ENCODE measurements around the gene MRPL37. TPM values are rescaled to one million over a fixed set of nuclear protein-coding genes. Genes with fewer than 3 reads are reported as not detected.

Gene MRPL37
- total RNA-seq, 2 donors from 2014 or later: 43.2 to 55.0 TPM

DNA sequence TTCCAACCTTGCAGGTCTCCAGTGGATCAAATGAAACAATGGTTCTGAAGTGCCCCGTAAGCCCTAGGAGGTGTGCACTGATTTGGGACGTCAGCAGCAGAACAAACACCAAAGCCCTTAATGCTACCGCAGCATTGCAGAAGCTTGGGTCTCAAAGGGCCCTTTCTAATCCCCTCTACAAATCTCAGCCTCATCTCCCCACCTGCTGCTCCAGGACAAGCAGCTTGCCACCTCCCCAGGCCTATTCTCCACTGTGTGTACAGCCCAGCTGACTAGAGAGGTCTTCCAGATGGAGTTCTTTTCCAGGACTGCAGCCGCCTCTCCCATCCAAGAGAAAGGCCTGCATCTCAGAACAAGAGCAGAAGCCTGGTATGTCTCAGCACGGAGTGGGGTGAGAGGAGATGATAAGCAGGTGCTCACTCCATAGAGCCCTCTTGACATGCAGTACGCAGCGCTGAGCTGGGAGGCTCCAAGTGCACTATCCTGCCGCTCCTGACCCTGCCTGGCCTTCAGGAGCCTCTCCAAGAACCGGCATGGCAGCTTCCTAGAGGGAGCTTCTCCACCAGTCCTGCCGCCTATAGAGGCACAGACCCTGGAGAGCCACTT lies 46.3 kb downstream of the MRPL37 start:
- H3K4me1 ChIP-seq (ENCODE audit: control insufficient read depth in 1 of 2, low read depth in 2 of 2): peaks cover 0 to 9% of the 10 kb centered on the region in 2 donors
- peaks cover 15% of the 10 kb centered on the region for H3K36me3 ChIP-seq
- no peaks in the 10 kb centered on the region for H3K9me3 ChIP-seq
- ATAC-seq (ENCODE audit: insufficient number of reproducible peaks, low FRiP score, low read depth): no peak
- H3K4me3 ChIP-seq: no peak overlapping the region
- TF ChIP-seq, protein P1, sequence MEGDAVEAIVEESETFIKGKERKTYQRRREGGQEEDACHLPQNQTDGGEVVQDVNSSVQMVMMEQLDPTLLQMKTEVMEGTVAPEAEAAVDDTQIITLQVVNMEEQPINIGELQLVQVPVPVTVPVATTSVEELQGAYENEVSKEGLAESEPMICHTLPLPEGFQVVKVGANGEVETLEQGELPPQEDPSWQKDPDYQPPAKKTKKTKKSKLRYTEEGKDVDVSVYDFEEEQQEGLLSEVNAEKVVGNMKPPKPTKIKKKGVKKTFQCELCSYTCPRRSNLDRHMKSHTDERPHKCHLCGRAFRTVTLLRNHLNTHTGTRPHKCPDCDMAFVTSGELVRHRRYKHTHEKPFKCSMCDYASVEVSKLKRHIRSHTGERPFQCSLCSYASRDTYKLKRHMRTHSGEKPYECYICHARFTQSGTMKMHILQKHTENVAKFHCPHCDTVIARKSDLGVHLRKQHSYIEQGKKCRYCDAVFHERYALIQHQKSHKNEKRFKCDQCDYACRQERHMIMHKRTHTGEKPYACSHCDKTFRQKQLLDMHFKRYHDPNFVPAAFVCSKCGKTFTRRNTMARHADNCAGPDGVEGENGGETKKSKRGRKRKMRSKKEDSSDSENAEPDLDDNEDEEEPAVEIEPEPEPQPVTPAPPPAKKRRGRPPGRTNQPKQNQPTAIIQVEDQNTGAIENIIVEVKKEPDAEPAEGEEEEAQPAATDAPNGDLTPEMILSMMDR (IDR thresholded peaks at IDR 0.05): no peak
- no peaks in the 10 kb centered on the region for H3K27me3 ChIP-seq (replicated peaks; ENCODE audit: insufficient read depth)
- no peak for DNase-seq (ENCODE audit: low spot score)
- no peak overlapping the region for H3K27ac ChIP-seq

- Histone ChIP-seq H3K27ac (no peak overlapping the region), H3K4me1 (ENCODE audit: control insufficient read depth in 1 of 2, low read depth in 2 of 2) (peaks cover 0 to 9% of the 10 kb centered on the region in 2 donors), H3K4me3 (no peak overlapping the region), H3K36me3 (peaks cover 10% of the 10 kb centered on the region), H3K27me3 (replicated peaks; ENCODE audit: insufficient read depth) (no peaks in the 10 kb centered on the region), H3K9me3 (no peaks in the 10 kb centered on the region)
- ATAC-seq (ENCODE audit: insufficient number of reproducible peaks, low FRiP score, low read depth) (no peak), DNase-seq (ENCODE audit: low spot score) (no peak)
- TF ChIP-seq, protein P1 (IDR thresholded peaks at IDR 0.05): no peak
Measured at GRCh38 chr1:54247863-54248515, 48.0 kb downstream of the MRPL37 start.

DNA sequence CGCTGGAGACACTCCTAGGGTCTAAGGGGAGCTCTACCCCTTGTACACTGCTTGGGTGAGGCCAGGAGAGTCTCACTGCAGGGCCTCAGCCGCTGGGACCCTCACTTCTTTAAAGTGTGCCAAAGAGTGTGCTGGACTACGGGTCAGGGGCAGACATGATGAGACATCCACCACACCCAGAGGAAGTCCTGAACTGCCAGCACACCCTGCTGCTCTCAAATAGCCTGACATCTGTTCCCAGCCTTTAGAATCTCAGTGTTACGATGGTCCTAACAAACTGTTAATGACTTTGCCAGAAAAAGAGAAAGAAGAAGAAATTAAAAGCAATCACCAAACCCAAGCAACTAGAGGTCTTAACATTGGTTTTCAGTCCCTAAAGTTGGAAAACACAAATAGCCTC lies 49.0 kb downstream of the MRPL37 start:
- Histone ChIP-seq H3K36me3 (peaks cover 9% of the 10 kb centered on the region), H3K9me3 (no peaks in the 10 kb centered on the region), H3K27ac (no peak overlapping the region), H3K4me3 (no peak overlapping the region), H3K27me3 (replicated peaks; ENCODE audit: insufficient read depth) (no peaks in the 10 kb centered on the region), H3K4me1 (ENCODE audit: control insufficient read depth in 1 of 2, low read depth in 2 of 2) (peaks cover 0 to 9% of the 10 kb centered on the region in 2 donors)
- no peak for ATAC-seq (ENCODE audit: insufficient number of reproducible peaks, low FRiP score, low read depth)
- TF ChIP-seq, protein P1 (IDR thresholded peaks at IDR 0.05): no peak
- DNase-seq (ENCODE audit: low spot score): no peak

DNA sequence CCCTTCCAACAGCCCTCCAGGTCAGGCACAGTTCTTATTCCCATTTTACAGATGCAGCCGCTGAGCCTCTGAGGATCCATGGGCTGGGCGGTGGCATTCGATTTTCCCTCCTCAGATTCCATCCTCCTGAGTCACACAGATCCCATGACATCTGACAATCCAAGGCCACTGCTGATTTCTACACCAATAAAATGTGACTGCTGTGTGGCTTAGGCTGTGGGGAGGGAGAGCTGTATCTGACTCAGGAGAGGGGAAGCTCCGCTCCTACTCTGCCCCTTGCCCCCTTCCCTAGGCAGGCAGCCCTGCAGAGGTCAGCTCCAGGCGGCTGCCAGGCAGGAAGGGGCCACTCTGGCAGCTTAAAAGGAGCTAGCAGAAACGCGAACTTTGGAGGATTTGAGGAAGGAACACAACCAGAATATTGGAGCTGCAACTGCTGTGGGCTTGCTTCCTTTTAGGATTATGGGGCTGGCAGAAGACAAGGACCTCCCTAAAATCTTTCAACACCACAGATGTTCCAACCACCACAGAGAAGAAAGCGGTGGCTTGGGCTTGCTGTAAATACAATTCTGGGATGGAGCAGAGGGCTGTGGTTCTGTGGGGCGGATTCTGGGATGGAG lies 50.0 kb downstream of the MRPL37 start:
- Histone ChIP-seq H3K4me3 (no peak overlapping the region), H3K27ac (no peak overlapping the region), H3K27me3 (replicated peaks; ENCODE audit: insufficient read depth) (no peaks in the 10 kb centered on the region), H3K9me3 (no peaks in the 10 kb centered on the region), H3K36me3 (peaks cover 9% of the 10 kb centered on the region), H3K4me1 (ENCODE audit: control insufficient read depth in 1 of 2, low read depth in 2 of 2) (peaks cover 0 to 9% of the 10 kb centered on the region in 2 donors)
- ATAC-seq (ENCODE audit: insufficient number of reproducible peaks, low FRiP score, low read depth): no peak
- no peak for DNase-seq (ENCODE audit: low spot score)
- TF ChIP-seq, protein P1 (IDR thresholded peaks at IDR 0.05): no peak

DNA sequence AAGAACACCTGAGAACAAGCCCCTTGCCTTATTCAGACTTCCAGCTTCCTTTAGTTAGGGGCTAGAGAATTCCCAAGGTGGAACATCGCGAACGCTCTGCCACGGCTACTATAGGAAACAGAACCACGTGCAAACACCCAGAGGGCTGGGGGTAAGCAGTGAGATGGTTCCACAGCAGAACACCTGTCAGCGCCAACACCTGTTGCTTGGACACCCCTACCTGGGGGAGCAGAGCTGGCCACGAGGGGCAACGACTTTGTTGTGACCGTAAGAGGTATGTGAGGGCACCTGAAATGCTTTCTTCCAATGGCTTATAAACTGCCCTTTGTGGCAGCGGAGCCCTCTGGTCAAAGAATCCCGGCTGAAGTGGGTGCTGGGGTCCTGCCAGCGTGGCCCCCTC lies 50.7 kb downstream of the MRPL37 start:
- ATAC-seq (ENCODE audit: insufficient number of reproducible peaks, low FRiP score, low read depth): no peak
- H3K4me3 ChIP-seq: no peak overlapping the region
- no peak for DNase-seq (ENCODE audit: low spot score)
- TF ChIP-seq, protein P1 (IDR thresholded peaks at IDR 0.05): no peak
- no peaks in the 10 kb centered on the region for H3K9me3 ChIP-seq
- H3K27ac ChIP-seq: no peak overlapping the region
- H3K36me3 ChIP-seq: peaks cover 5% of the 10 kb centered on the region
- peaks cover 0 to 9% of the 10 kb centered on the region in 2 donors for H3K4me1 ChIP-seq (ENCODE audit: control insufficient read depth in 1 of 2, low read depth in 2 of 2)
- no peaks in the 10 kb centered on the region for H3K27me3 ChIP-seq (replicated peaks; ENCODE audit: insufficient read depth)
